22Rv1 (cell line): Measurements from ENCODE around the gene S100Z.
"Not testable (repeated sequence)": the region's sequence is repeated elsewhere in the genome, so short reads cannot be mapped to it uniquely, and the experiment has no call there.

ENCODE experiments used
- H3K27ac ChIP-seq: fragments of 450-650 bp; 2 replicates; pipeline ENCODE4 v1.5.1; 2017
- CTCF ChIP-seq: fragments of 450-650 bp; IDR thresholded peaks from 2 replicates; pipeline ENCODE4 v1.5.1; 2017; ENCODE audit warnings: mild to moderate bottlenecking
- ZFX ChIP-seq: fragments of 450-650 bp; IDR thresholded peaks from 2 replicates; pipeline ENCODE4 v1.6.1; 2017; ENCODE audit warnings: antibody characterized with exemption, borderline replicate concordance

The S100Z gene

GRCh38 chr5:76836585-76836984, 13.2 kb upstream of the S100Z start:
- TF ChIP-seq ZFX (no peak), CTCF (no peak)
- no peak overlapping the region for H3K27ac ChIP-seq

GRCh38 chr5:76838481-76839261, 11.1 kb upstream of the S100Z start:
- no peak overlapping the region for H3K27ac ChIP-seq
- TF ChIP-seq ZFX: no peak
- no peak for TF ChIP-seq CTCF

GRCh38 chr5:76841361-76841760, 8.5 kb upstream of the S100Z start:
- TF ChIP-seq ZFX: no peak
- no peak for TF ChIP-seq CTCF
- H3K27ac ChIP-seq: no peak overlapping the region

GRCh38 chr5:76845890-76846289, 3.9 kb upstream of the S100Z start:
- TF ChIP-seq CTCF: no peak
- TF ChIP-seq ZFX: no peak

GRCh38 chr5:76850543-76851145, 830 bp downstream of the S100Z start:
- no peak overlapping the region for H3K27ac ChIP-seq
- TF ChIP-seq ZFX (no peak), CTCF (no peak)

More at GRCh38 chr5:76845890-76846289, 3.9 kb upstream of the S100Z start:
- no peak overlapping the region for H3K27ac ChIP-seq

- TF ChIP-seq ZFX (no peak), CTCF (no peak)
- H3K27ac ChIP-seq: no peak overlapping the region
These were observed 2.0 kb downstream of the S100Z start for GRCh38 chr5:76851728-76852369.

GRCh38 chr5:76852772-76853171, 3.0 kb downstream of the S100Z start:
- TF ChIP-seq ZFX (no peak), CTCF (no peak)

GRCh38 chr5:76853741-76854140, 3.9 kb downstream of the S100Z start:
- not testable (repeated sequence) for H3K27ac ChIP-seq

More at GRCh38 chr5:76852772-76853171, 3.0 kb downstream of the S100Z start:
- no peak overlapping the region for H3K27ac ChIP-seq
